HCT116 (cell line): ENCODE measurements around the gene PLCB2. TPM values are rescaled to one million over a fixed set of nuclear protein-coding genes. Genes with fewer than 3 reads are reported as not detected.

Experiments used
- ATAC-seq: fragments of 200-7000 bp; cut with Tn5 transposase; 2 replicates; pipeline ENCODE4 v1.9.1; 2020; ENCODE audit warnings: mild to moderate bottlenecking, moderate library complexity
- BruUV-seq: library from RNA; stranded (reverse); fragments of 400-500 nt; replicated peaks from 2 replicates; lab custom pipeline; 2021; lab: Mats Ljungman, UMichigan
- CTCF ChIA-PET: fragments of 300-600 bp; sonication (Branson Sonifier 250); formaldehyde crosslinking; loops from one replicate; lab custom pipeline; 2021; ENCODE audit warnings: antibody characterized with exemption; lab: Charles Lee
- POLR2A ChIA-PET: fragments of 300-600, 350-600 bp; sonication (Branson Sonifier 250); formaldehyde crosslinking; loops from one replicate; lab custom pipeline; 2021; ENCODE audit warnings: antibody characterized with exemption; lab: Charles Lee
- RAD21 ChIA-PET, 2 experiments: fragments of 300-600 bp; sonication (Branson Sonifier 250); formaldehyde crosslinking; loops; one replicate each; lab custom pipeline; 2023; ENCODE audit warnings: low total read pairs in 2 of 2; ENCODE audit not compliant: uncharacterized antibody in 2 of 2, unreplicated experiment in 2 of 2, low non-redundant PET in 1 of 2; lab: Charles Lee
- DNase-seq: peaks from one replicate; pipeline ENCODE4 v3.0.0-alpha.2; 2010; ENCODE audit warnings: low read depth, low spot score
- H2AFZ ChIP-seq: fragments of 200-600 bp; shearing (Covaris generic), sonication (generic); 2 replicates; pipeline ENCODE4 v1.6.1; 2017; ENCODE audit warnings: low read depth, mixed run types, mixed read lengths, antibody characterized with exemption, low read length; ENCODE audit not compliant: poor library complexity, severe bottlenecking
- H3K27ac ChIP-seq: 2 replicates; pipeline ENCODE4 v1.5.1; 2012; ENCODE audit warnings: low read depth, low read length
- H3K27me3 ChIP-seq: fragments of 200-600 bp; sonication (generic); 2 replicates; pipeline ENCODE4 v1.6.1; 2016; ENCODE audit warnings: mixed run types, low read length, mixed read lengths; ENCODE audit not compliant: insufficient read depth
- H3K36me3 ChIP-seq, 2 experiments: fragments of 200-500 bp in 1 of 2; fragments of 200-600 bp in 1 of 2; sonication (Bioruptor generic) in 1 of 2; sonication (generic) in 1 of 2; 2 replicates each; pipeline versions ENCODE4 v1.5.1 to v1.6.1; 2014 to 2016; ENCODE audit warnings: low read length in 2 of 2, inconsistent platforms in 1 of 2, mixed read lengths in 1 of 2, mixed run types in 1 of 2; ENCODE audit not compliant: insufficient read depth in 2 of 2, control insufficient read depth in 1 of 2
- H3K4me1 ChIP-seq, 2 experiments: fragments of 200-600 bp in 1 of 2; sonication (generic) in 1 of 2; 2 replicates each; pipeline versions ENCODE4 v1.5.1 to v1.6.1; 2012 to 2017; ENCODE audit warnings: low read length in 2 of 2, inconsistent platforms in 1 of 2, mild to moderate bottlenecking in 1 of 2, mixed read lengths in 1 of 2, mixed run types in 1 of 2, moderate library complexity in 1 of 2; ENCODE audit not compliant: insufficient read depth in 2 of 2, control insufficient read depth in 1 of 2
- H3K4me2 ChIP-seq: fragments of 200-600 bp; sonication (generic); 2 replicates; pipeline ENCODE4 v1.6.1; 2017; ENCODE audit warnings: mixed run types, low read length, mixed read lengths
- H3K4me3 ChIP-seq, 2 experiments: fragments of 200-600 bp in 1 of 2; sonication (generic) in 1 of 2; replicated peaks in 1 of 2; 2 replicates each; pipeline ENCODE4 v1.5.1; 2011 to 2016; ENCODE audit warnings: low read length in 2 of 2, control low read depth in 1 of 2, low read depth in 1 of 2, mild to moderate bottlenecking in 1 of 2, mixed read lengths in 1 of 2, mixed run types in 1 of 2
- H3K79me2 ChIP-seq: fragments of 200-600 bp; sonication (generic); 2 replicates; pipeline ENCODE4 v1.6.1; 2017; ENCODE audit warnings: mild to moderate bottlenecking, mixed run types, low read length, moderate library complexity, mixed read lengths; ENCODE audit not compliant: insufficient read depth
- H3K9ac ChIP-seq: fragments of 200-600 bp; sonication (generic); 2 replicates; pipeline ENCODE4 v1.6.1; 2016; ENCODE audit warnings: low read length, mixed read lengths
- H3K9me2 ChIP-seq: fragments of 200-600 bp; sonication (generic), shearing (Covaris generic); 2 replicates; pipeline ENCODE4 v1.6.1; 2017; ENCODE audit warnings: mixed run types, mild to moderate bottlenecking, moderate library complexity; ENCODE audit not compliant: insufficient read depth
- H3K9me3 ChIP-seq, 2 experiments: fragments of 200-500 bp in 1 of 2; fragments of 200-600 bp in 1 of 2; sonication (Bioruptor generic) in 1 of 2; sonication (generic) in 1 of 2; 2 replicates each; pipeline ENCODE4 v1.6.1; 2014 to 2017; ENCODE audit warnings: low read length in 2 of 2, mixed read lengths in 2 of 2, inconsistent platforms in 1 of 2, low read depth in 1 of 2, mild to moderate bottlenecking in 1 of 2, mixed run types in 1 of 2, moderate library complexity in 1 of 2; ENCODE audit not compliant: control insufficient read depth in 1 of 2, insufficient read depth in 1 of 2
- H4K20me1 ChIP-seq: fragments of 200-600 bp; sonication (generic), shearing (Covaris generic); 2 replicates; pipeline ENCODE4 v1.6.1; 2017; ENCODE audit warnings: mixed run types, mild to moderate bottlenecking, moderate library complexity; ENCODE audit not compliant: insufficient read depth
- CBX3 ChIP-seq: IDR thresholded peaks from 2 replicates; pipeline ENCODE4 v1.6.1; 2012; ENCODE audit warnings: low read depth
- EGR1 ChIP-seq: IDR thresholded peaks from 2 replicates; pipeline ENCODE4 v1.6.1; 2012; ENCODE audit warnings: low read depth
- ELF1 ChIP-seq: IDR thresholded peaks from 2 replicates; pipeline ENCODE4 v1.6.1; 2012; ENCODE audit warnings: low read depth, borderline replicate concordance
- EZH2 ChIP-seq: fragments of 200-600 bp; sonication (generic); IDR thresholded peaks from 2 replicates; pipeline ENCODE4 v1.6.1; 2017; ENCODE audit warnings: antibody characterized with exemption, mixed run types
- EZH2phosphoT487 ChIP-seq: fragments of 200-600 bp; IDR thresholded peaks from 2 replicates; pipeline ENCODE4 v1.6.1; 2018; ENCODE audit warnings: antibody characterized with exemption, borderline replicate concordance
- FOSL1 ChIP-seq: IDR thresholded peaks from 2 replicates; pipeline ENCODE4 v1.6.1; 2012; ENCODE audit warnings: low read depth
- POLR2A ChIP-seq: IDR thresholded peaks from 2 replicates; pipeline ENCODE4 v1.7.0; 2011; ENCODE audit warnings: borderline replicate concordance; ENCODE audit not compliant: insufficient read depth, insufficient read length; ENCODE audit errors: extremely low read depth
- POLR2AphosphoS5 ChIP-seq: IDR thresholded peaks from 2 replicates; pipeline ENCODE4 v1.6.1; 2011; ENCODE audit warnings: mild to moderate bottlenecking, low read depth, low read length, moderate library complexity
- RAD21 ChIP-seq: IDR thresholded peaks from 2 replicates; pipeline ENCODE4 v1.6.1; 2012; ENCODE audit warnings: low read depth, mild to moderate bottlenecking
- SP1 ChIP-seq: IDR thresholded peaks from 2 replicates; pipeline ENCODE4 v1.6.1; 2012; ENCODE audit warnings: low read depth
- SRF ChIP-seq: IDR thresholded peaks from 2 replicates; pipeline ENCODE4 v1.6.1; 2012; ENCODE audit warnings: low read depth
- YY1 ChIP-seq: IDR thresholded peaks from 2 replicates; pipeline ENCODE4 v1.6.1; 2011; ENCODE audit warnings: low read length, low read depth, moderate library complexity, mild to moderate bottlenecking; ENCODE audit not compliant: insufficient replicate concordance; ENCODE audit errors: extremely low read depth
- ZFX ChIP-seq: fragments of 450-650 bp; IDR thresholded peaks from 2 replicates; pipeline ENCODE4 v1.6.1; 2017
- ZNF274 ChIP-seq: fragments of 200-500 bp; sonication (Bioruptor generic); IDR thresholded peaks from 2 replicates; pipeline ENCODE4 v1.6.1; 2014; ENCODE audit warnings: mild to moderate bottlenecking, low read depth, low read length, inconsistent platforms
- intact Hi-C: fragments of 100-400 bp; cut with micrococcal nuclease; formaldehyde crosslinking; loops from 2 replicates; pipeline ENCODE4 v1.10.0; 2022
- total RNA-seq: library from RNA; stranded (reverse); gene quantifications from one replicate; pipeline ENCODE4 v1.2.1, GENCODE V29; 2021; ENCODE audit not compliant: unreplicated experiment

PLCB2 gene
- total RNA-seq, 1 experiment from 2014 or later: 2.8 TPM

DNA sequence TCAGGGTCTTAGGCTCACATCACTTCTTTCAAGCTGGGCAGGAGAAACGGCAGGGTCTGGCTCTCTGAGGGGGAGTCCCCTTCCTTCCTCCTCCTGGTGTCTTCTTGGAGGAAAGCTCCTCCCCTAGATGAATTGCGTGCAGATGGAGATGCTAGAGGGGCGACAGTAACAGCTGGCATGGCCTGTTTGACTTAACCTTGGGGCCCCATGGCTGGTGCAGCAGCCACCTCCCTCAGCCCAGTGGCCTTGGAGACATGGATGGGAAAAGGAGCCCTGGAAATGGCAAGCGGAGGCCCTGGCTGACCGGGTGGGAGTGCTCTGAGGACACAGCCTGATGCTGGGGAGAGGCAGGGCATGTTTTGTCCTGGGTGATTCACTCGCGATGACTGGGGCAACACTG is 48.7 kb downstream of the PLCB2 start:
- H3K9me3 ChIP-seq: no peaks in the 10 kb centered on the region
- no peaks in the 10 kb centered on the region for H3K27me3 ChIP-seq
- TF ChIP-seq SP1 (no peak), POLR2AphosphoS5 (no peak), POLR2A (no peak), SRF (no peak), ZFX (no peak), EGR1 (no peak), EZH2phosphoT487 (no peak), RAD21 (no peak), FOSL1 (no peak), YY1 (no peak), EZH2 (no peak), ZNF274 (no peak), CBX3 (no peak)
- H3K4me3 ChIP-seq: no peak overlapping the region
- intact Hi-C loops: no loop called here
- RAD21 ChIA-PET: no interaction called here
- POLR2A ChIA-PET: no interaction called here
- no peak overlapping the region for H2AFZ ChIP-seq
- peaks cover 9% of the 10 kb centered on the region; the same call in 1 of the 2 replicates for H3K79me2 ChIP-seq
- no peak overlapping the region for H3K27ac ChIP-seq
- H3K9ac ChIP-seq: no peak overlapping the region
- no peak for DNase-seq
- peaks cover 3 to 4% of the 10 kb centered on the region in 2 experiments; a peak in 3 of 4 replicates for H3K36me3 ChIP-seq
- no peak overlapping the region for H3K4me2 ChIP-seq
- no peaks in the 10 kb centered on the region for H4K20me1 ChIP-seq
- no peak for ATAC-seq
- peaks cover 2 to 17% of the 10 kb centered on the region in 2 experiments; a peak in 3 of 4 replicates for H3K4me1 ChIP-seq
- CTCF ChIA-PET: no interaction called here
- H3K9me2 ChIP-seq: no peaks in the 10 kb centered on the region
- no TSS peak for BruUV-seq

DNA sequence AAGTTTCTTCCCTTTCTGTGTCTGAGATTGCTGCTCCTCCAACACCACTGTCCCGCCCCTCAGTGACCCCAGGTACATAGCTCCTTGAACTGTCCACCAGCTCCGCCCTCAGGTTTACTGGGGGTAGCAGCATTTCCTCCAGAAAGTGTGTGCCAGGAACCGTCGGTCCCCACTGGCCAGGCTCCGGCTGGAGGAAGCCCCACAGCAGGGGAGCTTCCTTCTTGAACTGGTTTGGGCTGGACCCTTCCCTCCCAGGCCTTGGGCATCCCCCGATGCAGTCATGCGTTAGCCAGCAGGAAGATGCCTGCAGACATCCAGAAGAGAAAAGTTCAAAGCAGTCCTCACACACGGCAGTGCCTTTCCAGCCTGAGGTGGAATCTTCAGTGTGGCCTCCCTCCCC is 49.2 kb downstream of the PLCB2 start:
- Histone ChIP-seq H3K4me1 (peaks cover 7 to 22% of the 10 kb centered on the region in 2 experiments), H3K4me3 (no peak overlapping the region), H3K27me3 (no peaks in the 10 kb centered on the region), H4K20me1 (no peaks in the 10 kb centered on the region), H2AFZ (no peak overlapping the region), H3K9me2 (no peaks in the 10 kb centered on the region), H3K36me3 (peaks cover 3 to 4% of the 10 kb centered on the region in 2 experiments; a peak in 3 of 4 replicates), H3K9me3 (no peaks in the 10 kb centered on the region), H3K4me2 (no peak overlapping the region), H3K27ac (no peak overlapping the region), H3K9ac (no peak overlapping the region), H3K79me2 (peaks cover 12% of the 10 kb centered on the region; the same call in 1 of the 2 replicates)
- intact Hi-C loops: no loop called here
- CTCF ChIA-PET: no interaction called here
- RAD21 ChIA-PET: no interaction called here
- ATAC-seq (no peak), DNase-seq (no peak)
- BruUV-seq: no TSS peak
- TF ChIP-seq ELF1: no peak
- TF ChIP-seq ZNF274: no peak
- TF ChIP-seq POLR2AphosphoS5: no peak
- no peak for TF ChIP-seq SRF
- POLR2A ChIA-PET: interaction anchor here (1.1 kb wide), 1 partner anchor 20 kb away, joined by 3 read pairs; the partner anchor contains the start of gene PAK6
